ACC112 (cell line): Measurements from ENCODE around the gene BPIFB6.

Experiments used
- H2AFZ ChIP-seq: fragments of 200-600 bp; sonication (generic); one replicate; pipeline ENCODE4 v1.6.0; 2017; ENCODE audit warnings: antibody characterized with exemption, low read length; ENCODE audit not compliant: unreplicated experiment
- H3K27ac ChIP-seq: fragments of 200-600 bp; sonication (generic); 2 replicates; pipeline ENCODE4 v1.5.1; 2014; ENCODE audit warnings: low read depth, mild to moderate bottlenecking, antibody characterized with exemption, low read length, moderate library complexity
- H3K27me3 ChIP-seq: fragments of 200-600 bp; sonication (generic); 2 replicates; pipeline ENCODE4 v1.6.1; 2014; ENCODE audit warnings: mild to moderate bottlenecking, antibody characterized with exemption, low read length, moderate library complexity, mixed read lengths; ENCODE audit not compliant: insufficient read depth
- H3K36me3 ChIP-seq: fragments of 200-600 bp; sonication (generic); 2 replicates; pipeline ENCODE4 v1.6.1; 2016; ENCODE audit warnings: mild to moderate bottlenecking, antibody characterized with exemption, low read length, moderate library complexity, mixed read lengths; ENCODE audit not compliant: insufficient read depth
- H3K4me1 ChIP-seq: fragments of 200-600 bp; sonication (generic); one replicate; pipeline ENCODE4 v1.6.1; 2016; ENCODE audit warnings: low read length, mixed read lengths; ENCODE audit not compliant: insufficient read depth, unreplicated experiment, control insufficient read depth
- H3K4me3 ChIP-seq: fragments of 200-600 bp; sonication (generic); 2 replicates; pipeline ENCODE4 v1.5.1; 2014; ENCODE audit warnings: mild to moderate bottlenecking, low read depth, low read length
- H3K79me2 ChIP-seq: fragments of 200-600 bp; sonication (generic); one replicate; pipeline ENCODE4 v1.6.0; 2016; ENCODE audit warnings: low read length; ENCODE audit not compliant: control insufficient read depth, unreplicated experiment, insufficient read depth

The BPIFB6 gene

GRCh38 chr20:33018169-33018931 is 13.1 kb upstream of the BPIFB6 start:
- Histone ChIP-seq H3K4me1 (no peaks in the 10 kb centered on the region), H3K27ac (no peak overlapping the region), H3K4me3 (no peak overlapping the region), H3K79me2 (no peaks in the 10 kb centered on the region), H3K36me3 (no peaks in the 10 kb centered on the region), H3K27me3 (peaks cover 61% of the 10 kb centered on the region), H2AFZ (no peak overlapping the region)

DNA sequence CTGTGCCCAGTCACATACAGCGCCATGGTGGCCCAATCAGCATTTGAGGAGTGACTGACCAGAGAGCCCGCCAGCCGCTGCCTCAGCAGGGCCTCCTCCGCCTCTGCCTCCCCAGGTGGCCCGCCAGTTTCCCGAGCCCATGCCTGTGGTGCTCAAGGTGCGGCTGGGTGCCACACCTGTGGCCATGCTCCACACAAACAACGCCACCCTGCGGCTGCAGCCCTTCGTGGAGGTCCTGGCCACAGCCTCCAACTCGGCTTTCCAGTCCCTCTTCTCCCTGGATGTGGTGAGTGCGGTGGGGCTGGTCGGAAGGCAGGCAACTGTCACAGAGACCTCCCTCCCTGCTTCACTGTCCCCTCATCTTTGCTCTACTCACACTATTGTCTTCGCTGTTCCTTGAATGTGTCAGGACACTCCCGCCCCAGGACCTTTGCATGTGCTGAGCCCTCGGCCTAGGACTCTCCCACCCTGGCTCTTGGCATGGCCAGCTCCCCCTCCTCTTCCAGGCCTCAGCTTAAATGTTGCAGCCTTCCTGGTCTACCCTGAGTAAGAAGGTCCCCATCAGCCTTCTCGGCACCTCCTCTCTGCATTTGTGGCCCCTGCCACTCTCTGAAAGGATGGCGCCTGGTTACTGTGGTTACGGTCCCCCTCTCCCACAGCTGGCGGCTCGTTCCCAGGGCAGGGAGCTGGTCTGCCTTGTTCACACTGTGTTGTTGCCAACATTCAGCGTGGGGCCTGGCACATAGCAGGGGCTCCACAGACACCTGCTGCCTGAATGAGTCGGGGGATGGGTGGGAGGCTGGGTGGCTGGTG is 11.8 kb upstream of the BPIFB6 start:
- H3K79me2 ChIP-seq: no peaks in the 10 kb centered on the region
- H3K27ac ChIP-seq: no peak overlapping the region
- H3K36me3 ChIP-seq: no peaks in the 10 kb centered on the region
- peaks cover 61% of the 10 kb centered on the region for H3K27me3 ChIP-seq
- H3K4me3 ChIP-seq: no peak overlapping the region
- no peaks in the 10 kb centered on the region for H3K4me1 ChIP-seq
- no peak overlapping the region for H2AFZ ChIP-seq

DNA sequence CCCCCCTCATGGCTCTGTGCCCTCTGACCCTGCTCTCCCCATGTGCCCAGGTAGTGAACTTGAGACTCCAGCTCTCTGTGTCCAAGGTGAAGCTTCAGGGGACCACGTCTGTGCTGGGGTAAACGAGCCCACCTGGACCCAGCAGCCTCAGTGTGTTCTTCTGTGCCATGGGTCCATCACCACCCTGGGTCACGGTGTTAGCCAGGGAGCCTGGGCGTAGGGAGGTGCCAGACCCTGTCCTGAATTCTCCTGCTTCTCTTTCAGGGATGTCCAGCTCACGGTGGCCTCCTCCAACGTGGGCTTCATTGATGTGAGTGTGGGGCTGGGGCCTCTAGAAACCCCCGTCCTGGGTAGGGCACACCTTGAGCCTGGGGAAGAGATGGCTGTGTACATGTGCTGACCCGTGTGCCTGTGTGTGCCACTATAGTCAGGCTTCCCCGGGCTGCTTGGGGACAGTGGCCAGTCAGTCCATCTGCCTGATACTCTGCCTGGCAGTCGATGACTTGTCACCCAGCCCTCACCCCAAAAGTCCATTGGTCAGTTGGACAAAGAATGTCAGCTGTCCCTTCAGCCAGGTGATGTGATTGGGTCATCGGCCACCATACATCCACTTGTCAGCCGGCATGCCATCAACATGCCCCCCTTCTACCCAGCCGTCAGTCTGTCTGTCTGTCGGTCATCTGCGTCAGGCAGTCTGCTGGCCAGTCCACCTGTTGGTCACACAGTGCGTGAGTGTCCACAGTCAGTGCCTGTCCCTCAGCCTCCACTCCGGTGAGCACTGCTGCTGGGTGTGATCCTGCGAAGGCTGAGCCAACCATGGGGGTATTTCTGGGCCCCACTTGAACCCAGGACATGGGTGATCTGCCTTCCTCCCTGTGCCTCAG is 10.9 kb upstream of the BPIFB6 start:
- no peaks in the 10 kb centered on the region for H3K79me2 ChIP-seq
- no peaks in the 10 kb centered on the region for H3K4me1 ChIP-seq
- no peak overlapping the region for H3K4me3 ChIP-seq
- no peak overlapping the region for H2AFZ ChIP-seq
- peaks cover 60% of the 10 kb centered on the region for H3K27me3 ChIP-seq
- no peaks in the 10 kb centered on the region for H3K36me3 ChIP-seq
- H3K27ac ChIP-seq: no peak overlapping the region

DNA sequence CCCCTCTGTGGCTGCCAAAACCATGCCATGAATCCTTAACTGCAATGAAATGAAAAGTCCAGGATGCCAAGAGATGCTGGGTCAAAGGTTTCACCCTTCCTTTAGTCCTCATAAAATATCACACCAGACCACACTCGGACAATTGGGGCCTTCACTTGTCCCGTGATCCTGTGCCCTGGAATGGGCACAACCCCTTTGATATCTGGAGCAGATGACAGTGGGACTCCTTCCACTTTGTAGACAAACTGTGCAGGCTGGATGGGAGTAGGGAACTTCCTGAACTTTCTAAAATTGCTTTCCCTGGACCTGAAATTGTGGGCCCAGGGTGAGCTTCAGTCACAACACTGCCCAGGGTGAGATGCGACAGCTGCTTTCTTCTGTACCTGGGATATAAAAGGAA is 9.6 kb upstream of the BPIFB6 start:
- Histone ChIP-seq H3K4me3 (no peak overlapping the region), H3K36me3 (no peaks in the 10 kb centered on the region), H2AFZ (no peak overlapping the region), H3K4me1 (no peaks in the 10 kb centered on the region), H3K27me3 (peaks cover 61% of the 10 kb centered on the region), H3K27ac (no peak overlapping the region), H3K79me2 (no peaks in the 10 kb centered on the region)

DNA sequence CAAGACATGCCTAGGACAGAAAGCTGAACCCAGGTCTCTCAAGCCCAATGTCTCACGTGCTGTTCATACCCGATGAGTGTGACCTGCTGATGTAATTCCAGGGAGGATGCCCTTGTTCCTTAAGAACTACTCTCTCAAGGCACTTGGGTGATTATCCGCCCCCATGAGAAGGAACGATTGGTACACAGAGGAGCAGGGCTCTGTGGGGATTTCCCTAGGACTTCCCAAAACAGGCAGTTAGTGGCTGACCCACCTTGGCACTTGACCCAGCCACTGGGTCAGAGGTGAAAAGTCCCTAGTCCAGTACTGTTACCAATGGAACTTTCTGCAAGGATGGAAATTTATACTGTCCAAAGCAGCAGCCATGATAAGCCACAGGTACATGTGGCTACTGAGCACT is 9.2 kb upstream of the BPIFB6 start:
- Histone ChIP-seq H3K27me3 (peaks cover 62% of the 10 kb centered on the region), H3K36me3 (no peaks in the 10 kb centered on the region), H3K4me3 (no peak overlapping the region), H3K4me1 (no peaks in the 10 kb centered on the region), H3K79me2 (no peaks in the 10 kb centered on the region), H3K27ac (no peak overlapping the region), H2AFZ (no peak overlapping the region)

DNA sequence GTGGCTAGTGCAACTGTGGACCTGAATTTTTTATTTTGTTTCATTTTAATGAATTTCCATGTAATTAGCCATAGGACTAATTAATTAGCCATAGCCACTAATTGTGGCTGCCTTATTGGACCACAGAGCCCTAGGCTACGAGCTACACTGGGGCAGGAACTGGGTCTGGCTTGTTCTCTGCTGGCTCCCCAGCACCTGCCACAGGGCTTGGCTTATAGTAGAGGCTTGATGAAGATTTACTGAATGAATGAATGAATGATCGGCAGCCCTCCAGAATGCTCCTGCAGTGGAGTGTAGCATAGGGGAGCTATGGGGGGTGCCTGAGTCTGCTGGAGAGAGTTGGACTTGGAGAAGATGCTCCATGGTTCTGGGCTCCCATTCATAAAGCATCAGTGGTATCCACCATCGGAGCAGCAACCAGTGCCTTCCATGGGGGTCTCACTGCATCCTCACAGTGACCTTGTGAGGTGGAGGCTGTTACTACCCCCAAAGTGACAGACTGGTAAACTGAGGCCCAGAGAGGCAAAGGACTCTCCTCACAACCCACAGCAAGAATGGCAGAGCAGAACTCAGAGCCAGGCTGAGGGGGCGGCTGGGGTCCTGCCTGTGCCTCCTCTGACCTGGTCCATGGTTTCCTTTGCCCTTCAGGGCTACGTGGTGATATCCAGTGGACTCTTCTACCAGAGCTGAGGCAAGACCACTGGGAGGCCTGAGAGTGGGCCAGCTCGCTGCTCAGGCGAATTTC is 8.6 kb upstream of the BPIFB6 start:
- Histone ChIP-seq H3K79me2 (no peaks in the 10 kb centered on the region), H3K4me3 (no peak overlapping the region), H2AFZ (no peak overlapping the region), H3K36me3 (no peaks in the 10 kb centered on the region), H3K4me1 (no peaks in the 10 kb centered on the region), H3K27me3 (peaks cover 61% of the 10 kb centered on the region), H3K27ac (no peak overlapping the region)

DNA sequence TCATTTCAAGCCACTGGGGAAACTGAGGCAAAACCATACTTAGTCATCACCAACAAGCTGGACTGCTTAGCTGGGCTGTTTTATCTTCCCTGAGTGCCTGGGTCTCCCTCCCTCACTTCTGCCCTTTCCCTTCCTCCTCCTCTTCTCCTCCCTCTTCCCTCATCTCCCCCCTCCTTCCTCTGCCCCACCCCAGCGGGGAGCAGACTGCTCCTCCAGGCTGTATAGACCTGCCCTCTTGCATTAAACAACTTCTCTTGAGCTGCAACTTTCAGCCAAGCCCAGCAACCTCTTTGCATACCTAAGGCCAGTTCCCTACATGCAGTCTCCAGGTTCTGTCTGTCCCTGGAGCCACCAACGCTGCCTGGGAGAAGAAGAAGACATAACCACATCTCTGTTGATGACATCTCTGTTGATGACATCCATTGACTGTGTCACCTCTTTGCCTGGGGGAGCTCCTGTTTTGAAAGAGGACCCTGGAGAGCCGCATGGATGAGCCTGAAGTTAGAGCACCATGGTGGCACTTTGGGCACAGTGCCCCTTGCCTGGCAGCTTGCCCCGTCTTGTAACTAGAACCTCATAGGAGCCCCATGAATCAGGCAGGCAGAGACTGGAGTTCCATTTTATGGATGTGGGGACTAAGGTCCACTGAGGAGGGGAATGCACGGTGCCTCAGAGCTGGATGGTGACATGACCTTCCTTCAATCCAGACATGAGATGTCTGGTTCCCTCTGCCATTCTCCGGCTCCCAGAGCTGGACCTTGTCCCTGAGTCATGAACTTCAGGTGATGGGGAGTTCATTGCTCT is 7.8 kb upstream of the BPIFB6 start:
- Histone ChIP-seq H3K4me3 (no peak overlapping the region), H3K27ac (no peak overlapping the region), H3K36me3 (no peaks in the 10 kb centered on the region), H2AFZ (no peak overlapping the region), H3K4me1 (no peaks in the 10 kb centered on the region), H3K79me2 (no peaks in the 10 kb centered on the region), H3K27me3 (peaks cover 66% of the 10 kb centered on the region)

DNA sequence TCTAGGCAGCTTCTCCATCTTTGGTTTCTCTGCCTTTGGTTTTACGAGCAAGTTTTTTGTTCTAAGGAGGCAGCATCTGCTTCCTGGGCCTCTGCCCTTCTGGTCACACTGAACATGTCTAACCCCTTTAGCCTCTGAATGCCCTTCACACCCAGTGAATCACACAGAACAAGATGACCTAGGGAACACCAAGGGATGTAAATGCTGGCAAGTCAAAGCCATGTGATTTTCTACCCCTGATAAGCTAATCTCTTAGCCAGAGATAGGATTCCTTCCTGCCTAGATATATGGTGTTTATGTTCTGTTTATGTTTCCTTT is 7.2 kb upstream of the BPIFB6 start:
- H3K27ac ChIP-seq: no peak overlapping the region
- H3K27me3 ChIP-seq: peaks cover 71% of the 10 kb centered on the region

DNA sequence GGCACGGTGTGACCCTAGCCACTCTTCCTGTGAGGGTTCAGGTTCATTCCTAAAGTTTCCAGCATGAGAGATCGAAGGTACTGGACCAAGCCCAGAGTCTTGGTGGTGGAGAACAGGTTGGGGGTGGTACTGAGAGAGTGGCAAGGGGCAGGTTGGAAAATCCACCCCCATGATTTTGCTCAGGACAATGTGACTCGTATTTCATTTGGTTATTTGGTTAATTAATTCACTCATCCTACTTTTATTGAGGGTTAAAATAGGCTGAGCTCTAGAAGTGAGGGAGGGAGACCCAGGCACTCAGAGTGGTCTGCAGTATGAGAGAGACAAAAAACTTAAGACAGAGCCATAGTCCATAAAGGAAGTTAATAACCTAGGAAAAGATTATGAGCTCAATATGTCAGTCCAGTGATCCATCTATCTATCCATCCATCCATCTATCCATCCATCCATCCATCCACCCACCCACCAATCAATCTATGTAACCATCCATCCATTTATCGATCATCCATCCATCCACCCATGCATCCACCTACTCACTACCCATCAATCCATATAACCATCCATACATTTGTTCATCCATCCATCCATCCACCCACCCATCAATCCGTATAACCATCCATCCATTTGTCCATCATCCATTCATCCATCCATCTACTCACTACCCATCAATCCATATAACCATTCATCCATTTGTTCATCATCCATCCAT is 6.7 kb upstream of the BPIFB6 start:
- Histone ChIP-seq H3K36me3 (no peaks in the 10 kb centered on the region), H2AFZ (no peak overlapping the region), H3K4me1 (no peaks in the 10 kb centered on the region), H3K4me3 (no peak overlapping the region), H3K27me3 (peaks cover 77% of the 10 kb centered on the region), H3K79me2 (no peaks in the 10 kb centered on the region), H3K27ac (no peak overlapping the region)

More for the DNA sequence above, 7.2 kb upstream of the BPIFB6 start:
- H3K36me3 ChIP-seq: no peaks in the 10 kb centered on the region
- no peaks in the 10 kb centered on the region for H3K4me1 ChIP-seq
- H3K4me3 ChIP-seq: no peak overlapping the region
- H3K79me2 ChIP-seq: no peaks in the 10 kb centered on the region
- H2AFZ ChIP-seq: no peak overlapping the region
